Measurements from ENCODE around the gene LSM8. TPM values are rescaled to one million over a fixed set of nuclear protein-coding genes. Genes with fewer than 3 reads are reported as not detected.
A peak's percentile ranks its signal among the peaks of the same experiment; 100 is the strongest.

Gene LSM8
- total and polyA plus RNA-seq, 2 experiments from 2014 or later = 95.4 to 100 TPM

GRCh38 chr7:118233799-118234198 lies 49.8 kb downstream of the LSM8 start (continued):
- TF ChIP-seq REST (IDR thresholded peaks at IDR 0.05; ENCODE audit: unreplicated experiment) (no peak), NANOG (IDR thresholded peaks at IDR 0.05; ENCODE audit: borderline replicate concordance) (no peak)

GRCh38 chr7:118239014-118239413 lies 55.0 kb downstream of the LSM8 start:
- no peaks in the 10 kb centered on the region for H3K27me3 Mint-ChIP-seq (ENCODE audit: insufficient read depth, low read depth, poor library complexity)
- H2AFZ ChIP-seq = no peak overlapping the region
- TF ChIP-seq NANOG (IDR thresholded peaks at IDR 0.05; ENCODE audit: borderline replicate concordance) (no peak), POLR2AphosphoS5 (IDR thresholded peaks at IDR 0.05; ENCODE audit: low read depth) (no peak), CREB1 (CRISPR knock-in tag; IDR thresholded peaks at IDR 0.05; ENCODE audit: low read depth) (no peak), JUNB (IDR thresholded peaks at IDR 0.05; ENCODE audit: unreplicated experiment) (no peak), REST (IDR thresholded peaks at IDR 0.05; ENCODE audit: unreplicated experiment) (no peak), ZNF331 (CRISPR knock-in tag; IDR thresholded peaks at IDR 0.05; ENCODE audit: low read depth) (no peak), EZH2 (IDR thresholded peaks at IDR 0.05; ENCODE audit: low read depth, unreplicated experiment) (no peak), CTCF (conservative IDR thresholded peaks at IDR 0.05; ENCODE audit: low read depth in 2 of 2) (no peak)
- TF ChIP-seq, protein P1, sequence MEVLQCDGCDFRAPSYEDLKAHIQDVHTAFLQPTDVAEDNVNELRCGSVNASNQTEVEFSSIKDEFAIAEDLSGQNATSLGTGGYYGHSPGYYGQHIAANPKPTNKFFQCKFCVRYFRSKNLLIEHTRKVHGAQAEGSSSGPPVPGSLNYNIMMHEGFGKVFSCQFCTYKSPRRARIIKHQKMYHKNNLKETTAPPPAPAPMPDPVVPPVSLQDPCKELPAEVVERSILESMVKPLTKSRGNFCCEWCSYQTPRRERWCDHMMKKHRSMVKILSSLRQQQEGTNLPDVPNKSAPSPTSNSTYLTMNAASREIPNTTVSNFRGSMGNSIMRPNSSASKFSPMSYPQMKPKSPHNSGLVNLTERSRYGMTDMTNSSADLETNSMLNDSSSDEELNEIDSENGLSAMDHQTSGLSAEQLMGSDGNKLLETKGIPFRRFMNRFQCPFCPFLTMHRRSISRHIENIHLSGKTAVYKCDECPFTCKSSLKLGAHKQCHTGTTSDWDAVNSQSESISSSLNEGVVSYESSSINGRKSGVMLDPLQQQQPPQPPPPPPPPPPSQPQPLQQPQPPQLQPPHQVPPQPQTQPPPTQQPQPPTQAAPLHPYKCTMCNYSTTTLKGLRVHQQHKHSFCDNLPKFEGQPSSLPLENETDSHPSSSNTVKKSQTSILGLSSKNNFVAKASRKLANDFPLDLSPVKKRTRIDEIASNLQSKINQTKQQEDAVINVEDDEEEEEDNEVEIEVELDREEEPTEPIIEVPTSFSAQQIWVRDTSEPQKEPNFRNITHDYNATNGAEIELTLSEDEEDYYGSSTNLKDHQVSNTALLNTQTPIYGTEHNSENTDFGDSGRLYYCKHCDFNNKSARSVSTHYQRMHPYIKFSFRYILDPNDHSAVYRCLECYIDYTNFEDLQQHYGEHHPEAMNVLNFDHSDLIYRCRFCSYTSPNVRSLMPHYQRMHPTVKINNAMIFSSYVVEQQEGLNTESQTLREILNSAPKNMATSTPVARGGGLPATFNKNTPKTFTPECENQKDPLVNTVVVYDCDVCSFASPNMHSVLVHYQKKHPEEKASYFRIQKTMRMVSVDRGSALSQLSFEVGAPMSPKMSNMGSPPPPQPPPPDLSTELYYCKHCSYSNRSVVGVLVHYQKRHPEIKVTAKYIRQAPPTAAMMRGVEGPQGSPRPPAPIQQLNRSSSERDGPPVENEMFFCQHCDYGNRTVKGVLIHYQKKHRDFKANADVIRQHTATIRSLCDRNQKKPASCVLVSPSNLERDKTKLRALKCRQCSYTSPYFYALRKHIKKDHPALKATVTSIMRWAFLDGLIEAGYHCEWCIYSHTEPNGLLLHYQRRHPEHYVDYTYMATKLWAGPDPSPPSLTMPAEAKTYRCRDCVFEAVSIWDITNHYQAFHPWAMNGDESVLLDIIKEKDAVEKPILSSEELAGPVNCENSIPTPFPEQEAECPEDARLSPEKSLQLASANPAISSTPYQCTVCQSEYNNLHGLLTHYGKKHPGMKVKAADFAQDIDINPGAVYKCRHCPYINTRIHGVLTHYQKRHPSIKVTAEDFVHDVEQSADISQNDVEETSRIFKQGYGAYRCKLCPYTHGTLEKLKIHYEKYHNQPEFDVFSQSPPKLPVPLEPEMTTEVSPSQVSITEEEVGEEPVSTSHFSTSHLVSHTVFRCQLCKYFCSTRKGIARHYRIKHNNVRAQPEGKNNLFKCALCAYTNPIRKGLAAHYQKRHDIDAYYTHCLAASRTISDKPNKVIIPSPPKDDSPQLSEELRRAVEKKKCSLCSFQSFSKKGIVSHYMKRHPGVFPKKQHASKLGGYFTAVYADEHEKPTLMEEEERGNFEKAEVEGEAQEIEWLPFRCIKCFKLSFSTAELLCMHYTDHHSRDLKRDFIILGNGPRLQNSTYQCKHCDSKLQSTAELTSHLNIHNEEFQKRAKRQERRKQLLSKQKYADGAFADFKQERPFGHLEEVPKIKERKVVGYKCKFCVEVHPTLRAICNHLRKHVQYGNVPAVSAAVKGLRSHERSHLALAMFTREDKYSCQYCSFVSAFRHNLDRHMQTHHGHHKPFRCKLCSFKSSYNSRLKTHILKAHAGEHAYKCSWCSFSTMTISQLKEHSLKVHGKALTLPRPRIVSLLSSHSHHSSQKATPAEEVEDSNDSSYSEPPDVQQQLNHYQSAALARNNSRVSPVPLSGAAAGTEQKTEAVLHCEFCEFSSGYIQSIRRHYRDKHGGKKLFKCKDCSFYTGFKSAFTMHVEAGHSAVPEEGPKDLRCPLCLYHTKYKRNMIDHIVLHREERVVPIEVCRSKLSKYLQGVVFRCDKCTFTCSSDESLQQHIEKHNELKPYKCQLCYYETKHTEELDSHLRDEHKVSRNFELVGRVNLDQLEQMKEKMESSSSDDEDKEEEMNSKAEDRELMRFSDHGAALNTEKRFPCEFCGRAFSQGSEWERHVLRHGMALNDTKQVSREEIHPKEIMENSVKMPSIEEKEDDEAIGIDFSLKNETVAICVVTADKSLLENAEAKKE (CRISPR knock-in tag; IDR thresholded peaks at IDR 0.05) = no peak

More at GRCh38 chr7:118239014-118239413, 55.0 kb downstream of the LSM8 start:
- no peak overlapping the region for H3K4me3 ChIP-seq
- no peaks in the 10 kb centered on the region for H3K36me3 Mint-ChIP-seq (ENCODE audit: low read depth)
- H3K4me3 Mint-ChIP-seq = no peak overlapping the region
- no peaks in the 10 kb centered on the region for H3K27me3 ChIP-seq (ENCODE audit: insufficient read depth)
- no peaks in the 10 kb centered on the region for H3K9me2 ChIP-seq (ENCODE audit: insufficient read depth)
- H3K36me3 ChIP-seq (ENCODE audit: insufficient read depth) = no peaks in the 10 kb centered on the region
- ATAC-seq = peak; percentile 63
- H3K27ac ChIP-seq (ENCODE audit: low read depth) = no peak overlapping the region
- H3K9me3 Mint-ChIP-seq = peaks cover 2% of the 10 kb centered on the region; the same call in 2 of the 3 replicates
- no peak overlapping the region for H3K4me2 ChIP-seq
- no peaks in the 10 kb centered on the region for H4K20me1 ChIP-seq (replicated peaks; ENCODE audit: insufficient read depth)
- no peaks in the 10 kb centered on the region for H3F3A ChIP-seq (replicated peaks; ENCODE audit: low read depth)
- H3K79me2 ChIP-seq (replicated peaks; ENCODE audit: insufficient read depth) = no peaks in the 10 kb centered on the region
- H3K4me1 Mint-ChIP-seq = no peaks in the 10 kb centered on the region
- no peaks in the 10 kb centered on the region for H3K4me1 ChIP-seq (ENCODE audit: insufficient read depth)
- no peak overlapping the region for H3K27ac Mint-ChIP-seq
- DNase-seq (ENCODE audit: low spot score) = peak; percentile 43
